ENCODE results near the gene HTR2B.
"Not testable (repeated sequence)": the region's sequence is repeated elsewhere in the genome, so short reads cannot be mapped to it uniquely, and the experiment has no call there.

HTR2B gene

DNA sequence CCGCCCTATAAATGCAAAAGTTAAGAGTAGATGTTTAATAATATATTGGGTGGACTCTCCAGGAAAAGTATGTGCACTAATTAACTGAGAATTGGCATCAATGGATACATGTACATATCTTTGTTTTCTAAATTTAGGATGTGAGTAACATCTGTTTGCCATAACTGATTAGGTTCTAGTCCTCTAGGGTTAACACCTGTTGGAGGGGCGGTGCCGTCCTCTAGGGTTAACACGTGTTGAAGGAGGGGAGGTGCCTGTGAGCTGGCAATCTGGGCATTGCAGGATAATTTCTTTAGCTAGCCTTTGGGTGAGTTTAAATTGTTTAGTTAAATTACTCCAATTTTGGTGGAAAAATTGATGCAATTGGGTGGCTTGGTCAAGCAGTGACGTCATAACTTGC lies 30.9 kb downstream of the HTR2B start:
- no peak for DNase-seq (ENCODE audit: low read depth, low spot score)

DNA sequence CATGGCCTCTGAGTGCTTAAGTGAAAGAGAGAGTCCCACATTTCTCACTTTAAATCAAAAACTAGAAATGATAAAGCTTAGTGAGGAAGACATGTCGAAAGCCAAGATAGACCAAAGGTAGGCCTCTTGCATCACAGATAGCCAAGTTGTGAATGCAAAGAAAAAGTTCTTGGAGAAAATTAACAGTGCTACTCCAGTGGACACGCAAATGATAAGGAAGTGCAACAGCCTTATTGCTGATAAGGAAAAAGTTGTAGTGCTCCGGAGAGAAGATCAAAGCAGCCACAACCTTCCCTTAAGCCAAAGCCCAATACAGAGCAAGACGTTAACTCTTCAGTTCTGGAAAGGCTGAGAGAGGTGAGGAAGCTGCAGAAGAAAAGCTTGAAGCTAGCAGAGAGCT lies 36.1 kb downstream of the HTR2B start:
- no peak for DNase-seq (ENCODE audit: low read depth, low spot score)

DNA sequence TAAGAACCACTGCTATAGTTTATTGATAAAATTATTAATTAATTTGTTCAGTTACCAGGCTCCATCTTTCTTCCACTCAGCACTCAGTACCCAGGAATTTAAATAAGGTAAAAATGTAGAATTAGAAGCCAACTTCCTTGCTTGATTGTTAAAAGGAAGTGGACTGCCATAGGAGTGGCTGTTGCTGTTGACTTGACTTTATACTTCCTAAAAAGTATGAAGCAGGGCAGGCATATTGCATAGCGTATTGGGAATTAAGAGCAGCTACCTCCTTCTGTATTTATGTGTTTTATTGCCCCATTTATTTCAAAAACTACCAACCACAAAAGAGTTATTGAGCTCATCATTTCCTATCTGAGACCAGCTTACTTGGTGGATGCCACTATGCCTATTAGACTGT lies 40.3 kb downstream of the HTR2B start:
- no peak for DNase-seq (ENCODE audit: low read depth, low spot score)

DNA sequence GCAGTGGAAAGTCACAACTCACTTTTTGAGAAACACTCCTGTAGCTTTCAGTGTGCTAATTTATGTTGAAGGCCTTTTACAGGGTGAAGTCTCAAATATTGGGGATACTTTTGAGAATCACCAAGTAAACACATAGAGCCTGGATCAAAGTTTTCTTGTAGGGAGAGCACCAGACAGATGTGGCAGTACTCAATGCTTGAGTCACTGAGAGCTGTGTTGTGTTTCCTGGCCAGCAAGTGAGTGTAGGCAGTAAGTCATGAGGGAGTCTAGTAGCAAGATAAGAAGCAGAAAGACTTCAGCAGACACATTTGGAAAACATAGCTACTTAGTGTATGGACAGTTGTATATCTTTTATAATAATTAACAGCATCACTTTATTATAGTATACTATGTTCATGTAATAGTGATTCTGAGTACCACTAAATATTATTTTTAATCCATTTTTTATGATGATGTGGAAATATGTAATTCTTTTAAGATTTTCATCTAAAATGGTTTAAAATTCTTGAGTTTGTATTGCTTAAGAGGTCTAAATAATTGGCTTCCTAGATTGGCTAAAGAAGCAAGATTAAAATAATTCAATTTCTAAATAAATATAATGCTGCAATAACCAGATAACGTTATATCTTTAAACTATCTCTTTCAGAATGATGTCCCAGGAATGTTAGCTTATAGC lies 55.3 kb downstream of the HTR2B start:
- no peak for DNase-seq (ENCODE audit: low read depth, low spot score)

DNA sequence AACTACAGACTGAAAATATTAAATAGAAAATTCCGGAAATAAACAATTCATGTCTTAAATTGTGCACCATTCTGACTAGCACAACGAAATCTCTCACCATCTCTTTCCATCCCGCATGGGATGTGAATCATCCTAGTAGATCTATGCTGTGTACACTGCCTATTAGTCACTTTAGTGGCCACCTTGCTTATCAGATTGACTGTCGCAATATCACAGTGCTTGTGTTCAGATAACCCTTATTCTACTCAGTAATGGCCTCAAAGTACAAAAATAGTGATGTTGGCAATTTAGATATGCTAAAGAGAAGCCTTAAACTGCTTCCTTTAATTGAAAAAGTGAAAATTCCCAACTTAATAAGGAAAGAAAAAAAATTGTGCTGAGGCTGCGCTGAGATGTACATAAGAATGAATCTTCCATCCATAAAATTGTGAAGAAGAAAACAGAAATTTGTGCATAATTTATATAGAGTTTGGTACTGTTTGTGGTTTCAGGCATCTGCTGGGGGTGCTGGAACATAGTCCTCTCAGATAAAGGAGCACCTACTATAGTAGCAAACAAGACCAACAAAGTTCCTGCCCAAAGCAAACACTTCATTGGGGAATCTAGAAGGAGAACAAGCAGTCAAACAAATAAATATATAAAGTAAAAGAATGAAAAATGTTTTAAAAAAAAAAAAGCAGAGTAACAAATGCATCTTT lies 56.2 kb downstream of the HTR2B start:
- DNase-seq (ENCODE audit: low read depth, low spot score), result no peak

DNA sequence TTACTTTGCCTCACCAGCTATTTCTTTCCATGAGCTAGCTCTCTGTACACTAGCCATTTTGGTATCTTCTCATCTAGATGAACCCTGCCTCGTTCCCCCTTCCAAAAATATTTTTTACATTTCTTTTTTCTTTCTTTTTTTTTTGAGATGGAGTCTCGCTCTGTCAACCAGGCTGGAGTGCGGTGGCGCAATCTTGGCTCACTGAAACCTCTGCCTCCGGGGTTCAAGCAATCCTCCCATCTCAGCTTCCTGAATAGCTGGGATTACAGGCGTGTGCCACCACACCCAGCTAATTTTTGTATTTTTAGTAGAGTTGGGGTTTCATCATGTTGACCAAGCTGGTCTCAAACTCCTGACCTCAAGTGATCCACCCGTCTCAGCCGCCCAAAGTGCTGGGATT lies 57.3 kb downstream of the HTR2B start:
- DNase-seq (ENCODE audit: low read depth, low spot score), result not testable (repeated sequence)

DNA sequence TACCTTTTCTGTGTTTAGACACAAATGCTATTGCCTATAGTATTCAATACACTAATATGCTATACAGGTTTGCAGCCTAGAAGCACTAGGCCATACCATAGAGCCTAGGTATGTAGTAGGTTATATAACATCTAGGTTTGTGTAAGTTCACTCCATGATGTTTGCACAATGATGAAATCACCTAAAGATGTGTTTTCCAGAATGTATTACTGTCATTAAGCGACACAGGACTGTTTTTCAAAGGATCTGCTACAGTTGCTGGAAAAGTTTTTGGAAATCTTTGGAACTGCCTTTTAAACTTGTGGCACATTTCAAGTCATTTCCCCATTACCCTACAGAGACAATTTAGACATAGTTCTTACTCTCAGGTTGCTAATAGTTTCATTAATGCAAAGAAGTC lies 58.9 kb downstream of the HTR2B start:
- no peak for DNase-seq (ENCODE audit: low read depth, low spot score)

DNA sequence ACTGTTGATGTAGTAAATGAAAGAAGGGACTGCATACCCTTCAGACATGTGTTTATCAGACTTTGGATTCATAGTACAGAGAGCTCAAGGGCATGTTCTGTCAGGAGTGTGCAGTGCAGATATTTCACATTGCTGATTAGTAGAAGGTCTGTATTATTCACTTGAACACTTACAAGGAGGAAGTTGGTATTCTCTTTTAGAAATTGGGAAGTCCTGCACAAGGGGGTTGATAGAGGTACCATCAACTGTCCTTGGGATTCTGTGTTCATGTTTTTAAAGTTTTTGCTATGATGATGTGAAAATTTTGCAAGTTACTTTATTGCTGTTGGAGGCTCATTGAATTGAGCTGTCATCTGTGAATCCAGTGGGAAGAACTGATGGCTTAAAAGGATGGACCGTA lies 61.5 kb downstream of the HTR2B start:
- DNase-seq (ENCODE audit: low read depth, low spot score), result no peak

DNA sequence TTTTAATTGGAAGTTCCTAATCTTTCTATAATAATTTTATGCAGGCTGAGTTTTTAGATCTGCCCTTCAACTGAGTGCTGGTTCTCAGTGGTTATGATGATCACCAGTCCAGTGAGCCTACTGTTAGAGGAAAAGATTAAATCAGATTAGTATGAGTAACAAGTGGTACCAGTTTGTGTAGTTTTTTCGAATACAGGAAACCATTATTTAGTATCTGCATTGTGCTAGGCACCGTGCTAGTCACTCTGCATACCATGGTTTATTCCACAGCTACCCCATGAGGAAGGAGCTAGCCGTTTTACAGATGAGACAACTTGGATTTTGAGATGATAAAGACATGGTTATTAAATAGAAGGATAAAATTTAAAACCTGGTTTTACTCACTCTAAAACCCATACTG lies 62.1 kb downstream of the HTR2B start:
- no peak for DNase-seq (ENCODE audit: low read depth, low spot score)

DNA sequence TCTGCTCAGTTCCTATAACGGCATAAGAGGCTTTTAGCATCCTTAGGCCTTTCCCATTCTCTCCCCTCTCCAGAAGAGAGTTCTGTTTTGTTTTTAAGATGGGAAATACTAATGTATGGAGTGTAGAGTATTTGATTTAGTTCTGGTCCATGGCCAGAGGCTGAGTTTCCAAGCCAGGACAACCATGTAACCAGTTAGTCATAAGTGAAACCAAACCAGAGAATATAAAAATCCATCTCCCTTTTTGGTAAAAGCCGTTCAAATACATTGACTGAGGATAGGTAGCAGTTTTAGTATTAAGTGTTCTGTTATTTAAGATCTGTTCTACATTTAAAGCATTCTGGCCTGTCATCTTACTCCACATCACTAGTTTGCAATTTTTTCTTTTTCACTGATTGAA lies 65.1 kb downstream of the HTR2B start:
- DNase-seq (ENCODE audit: low read depth, low spot score), result no peak

DNA sequence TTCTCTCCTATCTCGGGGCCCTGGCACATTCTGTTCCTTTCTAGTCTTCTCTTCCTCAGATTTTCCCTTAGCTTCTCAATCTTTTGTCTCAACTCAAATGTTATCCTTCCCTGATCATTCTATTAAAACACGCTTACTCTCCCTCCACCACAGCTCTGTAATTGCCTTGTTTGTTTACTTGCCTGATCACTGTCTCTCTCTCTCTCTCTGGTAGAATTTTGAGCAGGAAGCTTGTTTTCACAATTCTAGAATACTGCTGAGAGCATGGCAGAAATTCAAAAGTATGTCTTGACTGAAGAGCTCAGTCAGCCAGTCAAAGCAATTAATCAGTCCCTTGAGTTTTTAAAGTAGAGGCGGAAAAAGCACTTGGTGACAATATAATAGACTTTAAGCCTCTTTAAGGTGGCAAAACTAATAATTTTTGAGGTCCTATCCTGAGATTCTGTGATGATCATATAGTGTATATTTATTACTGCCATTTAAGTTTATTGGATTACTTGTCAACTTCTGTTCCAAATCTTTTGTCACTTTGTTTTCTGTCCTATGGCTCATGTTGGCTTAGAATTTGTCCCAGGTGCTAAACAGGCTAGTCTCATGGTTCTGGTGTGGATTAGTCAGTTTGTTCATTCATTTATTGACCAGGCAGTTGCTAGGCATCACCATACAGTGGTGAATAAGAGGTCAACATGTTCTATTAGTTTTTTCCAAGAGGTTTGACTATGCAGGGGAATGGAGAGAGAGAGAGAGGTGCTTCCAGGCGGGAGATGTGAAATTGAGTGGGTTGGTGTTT lies 65.9 kb downstream of the HTR2B start:
- DNase-seq (ENCODE audit: low read depth, low spot score), result no peak
